CD4-positive, alpha-beta T cell treated with Interleukin-21 for 1 hour (primary cell): Measurements from ENCODE around the gene TPMT.

ENCODE experiments used
- DNase-seq: peaks from one replicate; pipeline ENCODE4 v3.0.0-alpha.2; 2020

The TPMT gene

GRCh38 chr6:18107061-18107460 is 47.8 kb downstream of the TPMT start:
- DNase-seq: no peak

GRCh38 chr6:18102783-18103509 is 51.9 kb downstream of the TPMT start:
- no peak for DNase-seq

GRCh38 chr6:18101873-18102272 is 53.0 kb downstream of the TPMT start:
- DNase-seq: no peak

- DNase-seq: no peak
Observed at GRCh38 chr6:18101271-18101670, 53.6 kb downstream of the TPMT start.

GRCh38 chr6:18100296-18100695 is 54.6 kb downstream of the TPMT start:
- no peak for DNase-seq

GRCh38 chr6:18099511-18099910 is 55.4 kb downstream of the TPMT start:
- DNase-seq: no peak

- DNase-seq: no peak
Observed at GRCh38 chr6:18096423-18096822, 58.5 kb downstream of the TPMT start.

GRCh38 chr6:18091382-18091781 is 63.5 kb downstream of the TPMT start:
- DNase-seq: no peak

- DNase-seq: no peak
Observed at GRCh38 chr6:18090349-18090786, 64.5 kb downstream of the TPMT start.

GRCh38 chr6:18088419-18089296 is 66.2 kb downstream of the TPMT start:
- no peak for DNase-seq

- no peak for DNase-seq
Observed at GRCh38 chr6:18087396-18088165, 67.3 kb downstream of the TPMT start.

GRCh38 chr6:18081025-18081668 is 73.7 kb downstream of the TPMT start:
- no peak for DNase-seq

- DNase-seq: no peak
Observed at GRCh38 chr6:18080544-18080943, 74.3 kb downstream of the TPMT start.

- no peak for DNase-seq
Observed at GRCh38 chr6:18078866-18079265, 76.0 kb downstream of the TPMT start.
